NB4 (cell line): ENCODE measurements around the gene MEFV.

Experiments used
- DNase-seq: peaks from one replicate; pipeline ENCODE4 v3.0.0; 2010; ENCODE audit warnings: low read depth
- H3K4me3 ChIP-seq: one replicate; pipeline ENCODE4 v1.5.1; 2011; ENCODE audit warnings: mild to moderate bottlenecking, low read depth, low read length, moderate library complexity
- CTCF ChIP-seq: IDR thresholded peaks from one replicate; pipeline ENCODE4 v1.5.1; 2012; ENCODE audit warnings: low read depth, low read length
- MYC ChIP-seq: IDR thresholded peaks from 2 replicates; pipeline ENCODE4 v1.6.1; 2011; ENCODE audit warnings: low read depth, low read length
- POLR2A ChIP-seq: IDR thresholded peaks from 2 replicates; pipeline ENCODE4 v1.6.1; 2011; ENCODE audit warnings: mild to moderate bottlenecking; ENCODE audit not compliant: insufficient read length; ENCODE audit errors: extremely low read depth
- TF ChIP-seq, protein P1 (sequence below): IDR thresholded peaks from 2 replicates; pipeline ENCODE4 v1.6.1; 2011; ENCODE audit warnings: low read depth, low read length

The MEFV gene

DNA sequence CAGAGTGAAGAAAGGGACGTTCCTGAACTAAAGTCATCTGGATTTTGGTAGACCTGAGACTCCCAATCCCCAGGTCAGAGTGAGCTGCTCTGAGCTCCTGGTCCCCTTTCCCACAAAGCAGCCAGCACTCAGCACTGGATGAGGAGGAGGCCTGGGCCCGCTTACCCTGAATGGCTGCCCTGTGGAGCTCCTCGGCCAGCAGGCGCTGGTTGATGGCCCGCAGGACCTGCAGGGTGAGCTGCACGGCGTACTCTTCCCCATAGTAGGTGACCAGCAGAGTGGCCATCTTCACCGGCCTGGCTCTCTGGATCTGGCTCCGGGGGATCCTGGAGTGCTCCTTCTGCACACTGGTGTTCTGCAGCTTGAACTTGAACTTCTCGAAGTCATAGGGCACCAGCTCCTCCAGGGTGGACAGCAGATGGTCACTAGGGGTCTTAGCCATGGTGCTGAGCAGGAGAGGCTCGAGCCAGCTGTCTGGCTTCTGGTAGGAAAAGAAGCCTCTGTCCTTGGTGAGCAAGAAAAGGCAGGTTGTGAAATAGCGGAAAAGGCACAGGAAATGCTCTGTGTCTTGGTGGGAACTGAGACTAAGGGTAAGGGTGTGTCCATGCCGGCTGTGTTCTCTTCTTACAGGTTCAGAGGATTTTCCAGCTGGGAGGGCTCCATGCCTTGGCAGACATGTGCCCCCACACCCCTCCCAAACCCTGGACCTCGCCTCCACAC lies at the start of gene MEFV:
MEFV (minus strand) TSS at position 488 of the 720 bp plus-strand sequence; CDS start at position 442, 46 bp downstream.
- TF ChIP-seq, protein P1, sequence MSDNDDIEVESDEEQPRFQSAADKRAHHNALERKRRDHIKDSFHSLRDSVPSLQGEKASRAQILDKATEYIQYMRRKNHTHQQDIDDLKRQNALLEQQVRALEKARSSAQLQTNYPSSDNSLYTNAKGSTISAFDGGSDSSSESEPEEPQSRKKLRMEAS = no peak
- TF ChIP-seq POLR2A = no peak
- no peak for TF ChIP-seq CTCF
- TF ChIP-seq MYC = no peak
- peak; percentile 39 for DNase-seq
- no peak within 1 kb of the TSS for H3K4me3 ChIP-seq

- peak overlapping the region; percentile 78 for H3K4me3 ChIP-seq
- no peak for TF ChIP-seq CTCF
- no peak for TF ChIP-seq POLR2A
- TF ChIP-seq, protein P1 = no peak
- no peak for TF ChIP-seq MYC
- DNase-seq = no peak
Measured at GRCh38 chr16:3306078-3306477, 49.6 kb upstream of the MEFV start.

- DNase-seq = peak; percentile 92
- no peak for TF ChIP-seq CTCF
- TF ChIP-seq, protein P1 = peak; percentile 69
- TF ChIP-seq POLR2A = peak; percentile 73
- peak; percentile 72 for TF ChIP-seq MYC
- H3K4me3 ChIP-seq = peak within 1 kb of the TSS; percentile 78
Measured at GRCh38 chr16:3305109-3306068, 49.0 kb upstream of the MEFV start, which contains the start of the genes TIGD7 and ZNF75A. Gene TIGD7 (minus strand): TSS chr16:3305430. CDS start chr16:3300614, 4,816 bp downstream. Gene ZNF75A (plus strand): TSS chr16:3305497. CDS start chr16:3308429, 2,932 bp downstream.

GRCh38 chr16:3304370-3304769 lies 47.9 kb upstream of the MEFV start:
- DNase-seq = peak; percentile 45
- no peak for TF ChIP-seq CTCF
- H3K4me3 ChIP-seq = peak overlapping the region; percentile 78

DNA sequence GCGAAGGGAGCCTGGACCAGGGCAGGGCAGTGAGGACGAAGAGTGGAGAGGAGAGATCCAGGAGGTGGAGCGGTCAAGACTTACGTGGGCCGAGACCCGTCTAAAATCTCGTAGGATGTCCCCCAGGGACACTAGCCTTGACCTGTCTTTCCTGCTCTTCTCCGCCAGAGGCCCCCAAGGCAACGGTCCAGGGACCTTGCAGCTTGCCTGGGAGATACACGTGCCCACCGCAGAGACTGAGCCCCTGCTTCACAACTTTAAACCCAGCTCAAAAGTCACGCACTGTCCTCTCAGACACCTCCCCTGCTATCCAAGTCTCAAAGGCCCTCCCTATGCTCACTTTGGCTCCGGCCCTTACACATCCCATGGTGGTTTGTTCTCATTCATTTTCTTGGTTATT lies 39.4 kb upstream of the MEFV start:
- DNase-seq = no peak
- TF ChIP-seq, protein P1 = no peak
- no peak for TF ChIP-seq CTCF
- TF ChIP-seq MYC = no peak
- no peak for TF ChIP-seq POLR2A
- no peak overlapping the region for H3K4me3 ChIP-seq
